ENCODE data around the gene LRIT2. TPM values are rescaled to one million over a fixed set of nuclear protein-coding genes. Genes with fewer than 3 reads are reported as not detected.

The LRIT2 gene
- not detected for total RNA-seq

- CTCF ChIA-PET = interaction anchor here (1.4 kb wide), 1 partner anchor 10 kb away, joined by 4 read pairs; no protein-coding TSS in a partner anchor
- DNase-seq = no peak
- Mint-ChIP-seq H3K4me3 (no peak within 1 kb of the TSS), H3K27me3 (ENCODE audit: low read depth) (peaks cover 17% of the 10 kb centered on the region), H3K36me3 (ENCODE audit: low read depth) (no peaks in the 10 kb centered on the region), H3K9me3 (no peaks in the 10 kb centered on the region), H3K27ac (no peak within 1 kb of the TSS), H3K4me1 (ENCODE audit: low read depth) (no peaks in the 10 kb centered on the region)
- intact Hi-C loops (cut with micrococcal nuclease) = no loop called here
Observed at GRCh38 chr10:84225427-84226173, at the start of gene LRIT2. Gene LRIT2, minus strand, starts transcription at chr10:84225544. Its CDS starts 24 bp downstream, at chr10:84225520.

GRCh38 chr10:84270708-84271107 is 45.4 kb upstream of the LRIT2 start:
- CTCF ChIA-PET = interaction anchor here (0.6 to 12.3 kb wide), 2 partner anchors 111 to 268 kb away, joined by 5 to 261 read pairs; no protein-coding TSS in a partner anchor
- Mint-ChIP-seq H3K4me1 (ENCODE audit: low read depth) (peaks cover 29% of the 10 kb centered on the region), H3K9me3 (no peaks in the 10 kb centered on the region), H3K27ac (no peak overlapping the region), H3K4me3 (no peak overlapping the region), H3K36me3 (ENCODE audit: low read depth) (no peaks in the 10 kb centered on the region), H3K27me3 (ENCODE audit: low read depth) (peaks cover 7% of the 10 kb centered on the region)
- intact Hi-C loops (cut with micrococcal nuclease) = no loop called here
- DNase-seq = no peak

GRCh38 chr10:84269773-84270172 is 44.4 kb upstream of the LRIT2 start:
- H3K27me3 Mint-ChIP-seq (ENCODE audit: low read depth) = peaks cover 7% of the 10 kb centered on the region
- CTCF ChIA-PET = interaction anchor here (1.0 to 12.3 kb wide), 4 partner anchors 18 to 269 kb away, joined by 3 to 261 read pairs (median 16); no protein-coding TSS in a partner anchor

GRCh38 chr10:84269162-84269561 is 43.8 kb upstream of the LRIT2 start:
- Mint-ChIP-seq H3K4me3 (no peak overlapping the region), H3K9me3 (no peaks in the 10 kb centered on the region), H3K4me1 (ENCODE audit: low read depth) (peaks cover 37% of the 10 kb centered on the region), H3K27me3 (ENCODE audit: low read depth) (peaks cover 10% of the 10 kb centered on the region), H3K36me3 (ENCODE audit: low read depth) (no peaks in the 10 kb centered on the region), H3K27ac (no peak overlapping the region)
- DNase-seq = no peak
- CTCF ChIA-PET = interaction anchor here (1.0 to 12.3 kb wide), 5 partner anchors 19 to 270 kb away, joined by 3 to 261 read pairs (median 4); no protein-coding TSS in a partner anchor
- intact Hi-C loops (cut with micrococcal nuclease) = loop anchor here (2.0 kb wide), 1 partner anchor 20 kb away; no protein-coding TSS in a partner anchor

More at GRCh38 chr10:84269773-84270172, 44.4 kb upstream of the LRIT2 start:
- Mint-ChIP-seq H3K4me3 (no peak overlapping the region), H3K4me1 (ENCODE audit: low read depth) (peaks cover 32% of the 10 kb centered on the region), H3K27ac (no peak overlapping the region), H3K9me3 (no peaks in the 10 kb centered on the region), H3K36me3 (ENCODE audit: low read depth) (no peaks in the 10 kb centered on the region)
- intact Hi-C loops (cut with micrococcal nuclease) = loop anchor here (2.0 kb wide), 1 partner anchor 19 kb away; no protein-coding TSS in a partner anchor
- DNase-seq = peak; percentile 17

- intact Hi-C loops (cut with micrococcal nuclease) = loop anchor here (1.0 to 2.0 kb wide), 11 partner anchors 21 to 270 kb away; partner anchors contain the start of gene GHITM
- Mint-ChIP-seq H3K9me3 (no peaks in the 10 kb centered on the region), H3K4me1 (ENCODE audit: low read depth) (peaks cover 37% of the 10 kb centered on the region), H3K36me3 (ENCODE audit: low read depth) (no peaks in the 10 kb centered on the region), H3K27ac (peak overlapping the region; percentile 9), H3K27me3 (ENCODE audit: low read depth) (peaks cover 20% of the 10 kb centered on the region), H3K4me3 (no peak overlapping the region)
- CTCF ChIA-PET = interaction anchor here (0.7 to 12.3 kb wide), 26 partner anchors 8 to 281 kb away, joined by 3 to 261 read pairs (median 5); partner anchors contain the start of gene CCSER2
- peak; percentile 96 for DNase-seq
Observed at GRCh38 chr10:84267503-84268126, 42.3 kb upstream of the LRIT2 start.

GRCh38 chr10:84265418-84265817 is 40.1 kb upstream of the LRIT2 start:
- CTCF ChIA-PET = interaction anchor here (0.5 to 12.3 kb wide), 8 partner anchors 51 to 701 kb away, joined by 3 to 261 read pairs (median 5); no protein-coding TSS in a partner anchor
- no peaks in the 10 kb centered on the region for H3K36me3 Mint-ChIP-seq (ENCODE audit: low read depth)
- H3K27ac Mint-ChIP-seq = no peak overlapping the region
- no peaks in the 10 kb centered on the region for H3K9me3 Mint-ChIP-seq
- peaks cover 22% of the 10 kb centered on the region for H3K27me3 Mint-ChIP-seq (ENCODE audit: low read depth)
- intact Hi-C loops (cut with micrococcal nuclease) = no loop called here
- H3K4me1 Mint-ChIP-seq (ENCODE audit: low read depth) = peaks cover 33% of the 10 kb centered on the region
- H3K4me3 Mint-ChIP-seq = no peak overlapping the region
- no peak for DNase-seq

GRCh38 chr10:84264611-84265141 is 39.3 kb upstream of the LRIT2 start:
- no peaks in the 10 kb centered on the region for H3K36me3 Mint-ChIP-seq (ENCODE audit: low read depth)
- H3K4me3 Mint-ChIP-seq = no peak overlapping the region
- no peaks in the 10 kb centered on the region for H3K9me3 Mint-ChIP-seq
- no peak overlapping the region for H3K27ac Mint-ChIP-seq
- peaks cover 29% of the 10 kb centered on the region for H3K4me1 Mint-ChIP-seq (ENCODE audit: low read depth)
- DNase-seq = peak; percentile 86
- peaks cover 25% of the 10 kb centered on the region for H3K27me3 Mint-ChIP-seq (ENCODE audit: low read depth)
- CTCF ChIA-PET = interaction anchor here (0.6 to 12.3 kb wide), 16 partner anchors 25 to 284 kb away, joined by 3 to 261 read pairs (median 3); no protein-coding TSS in a partner anchor
- intact Hi-C loops (cut with micrococcal nuclease) = loop anchor here (1.0 kb wide), 2 partner anchors 166 to 452 kb away; no protein-coding TSS in a partner anchor

GRCh38 chr10:84263716-84264115 is 38.4 kb upstream of the LRIT2 start:
- Mint-ChIP-seq H3K4me1 (ENCODE audit: low read depth) (peaks cover 23% of the 10 kb centered on the region), H3K9me3 (no peaks in the 10 kb centered on the region), H3K27ac (no peak overlapping the region), H3K4me3 (no peak overlapping the region), H3K36me3 (ENCODE audit: low read depth) (no peaks in the 10 kb centered on the region), H3K27me3 (ENCODE audit: low read depth) (peaks cover 24% of the 10 kb centered on the region)
- CTCF ChIA-PET = interaction anchor here (0.7 to 12.3 kb wide), 12 partner anchors 21 to 275 kb away, joined by 3 to 261 read pairs (median 3); no protein-coding TSS in a partner anchor
- intact Hi-C loops (cut with micrococcal nuclease) = loop anchor here (1.0 kb wide), 2 partner anchors 167 to 453 kb away; no protein-coding TSS in a partner anchor
- no peak for DNase-seq

GRCh38 chr10:84262190-84262956 is 37.0 kb upstream of the LRIT2 start:
- intact Hi-C loops (cut with micrococcal nuclease) = no loop called here
- peaks cover 28% of the 10 kb centered on the region for H3K27me3 Mint-ChIP-seq (ENCODE audit: low read depth)
- H3K4me3 Mint-ChIP-seq = no peak overlapping the region
- H3K27ac Mint-ChIP-seq = no peak overlapping the region
- no peak for DNase-seq
- CTCF ChIA-PET = interaction anchor here (1.3 to 12.3 kb wide), 3 partner anchors 20 to 276 kb away, joined by 3 to 261 read pairs (median 8); no protein-coding TSS in a partner anchor
- no peaks in the 10 kb centered on the region for H3K9me3 Mint-ChIP-seq
- no peaks in the 10 kb centered on the region for H3K36me3 Mint-ChIP-seq (ENCODE audit: low read depth)
- H3K4me1 Mint-ChIP-seq (ENCODE audit: low read depth) = peaks cover 17% of the 10 kb centered on the region

GRCh38 chr10:84261236-84261915 is 36.0 kb upstream of the LRIT2 start:
- DNase-seq = no peak
- Mint-ChIP-seq H3K27me3 (ENCODE audit: low read depth) (peaks cover 34% of the 10 kb centered on the region), H3K36me3 (ENCODE audit: low read depth) (no peaks in the 10 kb centered on the region), H3K27ac (no peak overlapping the region), H3K4me3 (no peak overlapping the region), H3K4me1 (ENCODE audit: low read depth) (peaks cover 17% of the 10 kb centered on the region), H3K9me3 (no peaks in the 10 kb centered on the region)
- intact Hi-C loops (cut with micrococcal nuclease) = no loop called here
- CTCF ChIA-PET = interaction anchor here (1.0 to 12.3 kb wide), 2 partner anchors 10 to 277 kb away, joined by 4 to 261 read pairs; no protein-coding TSS in a partner anchor
